Measurements from ENCODE around the gene NRTN.

The NRTN gene

DNA sequence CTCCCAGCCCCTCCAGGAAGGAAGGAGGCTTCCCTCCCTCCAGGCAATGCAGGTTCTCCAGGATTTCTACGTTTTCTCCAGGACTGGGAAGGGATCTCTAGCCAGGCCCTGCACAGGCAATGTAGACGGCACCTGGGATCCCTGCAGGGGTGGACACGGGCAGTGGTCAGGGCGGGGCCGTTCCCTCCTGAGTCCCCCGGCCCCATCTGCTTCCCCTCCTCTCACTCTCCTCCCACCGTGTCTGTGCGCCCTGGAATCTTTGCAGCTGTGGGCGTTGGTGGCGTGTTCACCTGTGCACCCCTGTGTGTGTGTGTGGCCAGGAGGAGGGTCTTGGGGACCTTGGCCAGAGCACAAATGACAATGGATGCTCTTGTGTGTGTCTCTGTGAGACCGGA, 10.0 kb downstream of the NRTN start:
- DNase-seq (ENCODE audit: low read depth in 2 of 2): no peak

DNA sequence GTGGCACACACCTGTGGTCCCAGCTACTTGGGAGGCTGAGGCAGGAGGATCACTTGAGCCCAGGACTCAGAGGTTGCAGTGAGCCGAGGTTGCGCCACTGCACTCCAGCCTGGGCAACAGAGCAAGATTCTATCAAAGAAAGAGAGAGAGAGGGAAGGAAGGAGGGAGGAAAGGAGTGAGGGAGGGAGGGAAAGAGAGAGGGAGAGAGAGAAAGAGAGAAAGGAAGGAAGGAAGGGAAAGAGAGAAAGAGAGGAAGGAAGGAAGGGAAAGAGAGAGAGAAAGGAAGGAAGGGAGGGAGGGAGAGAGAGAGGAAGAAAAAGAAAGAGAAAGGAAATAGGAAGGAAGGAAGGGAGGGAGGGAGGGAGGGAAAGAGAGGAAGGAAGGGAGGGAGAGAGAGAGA, 12.4 kb downstream of the NRTN start:
- no peak for DNase-seq (ENCODE audit: low read depth in 2 of 2)

DNA sequence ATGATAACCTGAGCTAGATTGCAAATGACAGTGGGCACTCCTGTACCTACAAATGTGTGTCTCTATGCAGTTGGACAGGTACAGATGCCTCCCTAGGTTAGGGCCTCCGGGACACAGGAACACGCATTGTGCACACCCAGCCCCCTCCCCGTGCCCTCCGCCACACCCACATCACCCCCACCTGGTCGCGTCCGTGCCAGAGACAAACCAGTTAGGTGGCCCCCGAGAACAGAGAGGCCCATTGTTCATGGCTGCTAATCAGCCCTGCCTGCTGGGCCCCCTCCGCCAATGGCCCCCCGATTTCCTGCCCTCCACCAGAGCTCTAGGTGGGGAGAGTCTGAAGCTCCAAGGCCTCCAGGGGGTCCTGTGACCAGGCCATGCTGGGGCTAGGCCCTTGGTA, 13.7 kb downstream of the NRTN start:
- no peak for DNase-seq (ENCODE audit: low read depth in 2 of 2)

DNA sequence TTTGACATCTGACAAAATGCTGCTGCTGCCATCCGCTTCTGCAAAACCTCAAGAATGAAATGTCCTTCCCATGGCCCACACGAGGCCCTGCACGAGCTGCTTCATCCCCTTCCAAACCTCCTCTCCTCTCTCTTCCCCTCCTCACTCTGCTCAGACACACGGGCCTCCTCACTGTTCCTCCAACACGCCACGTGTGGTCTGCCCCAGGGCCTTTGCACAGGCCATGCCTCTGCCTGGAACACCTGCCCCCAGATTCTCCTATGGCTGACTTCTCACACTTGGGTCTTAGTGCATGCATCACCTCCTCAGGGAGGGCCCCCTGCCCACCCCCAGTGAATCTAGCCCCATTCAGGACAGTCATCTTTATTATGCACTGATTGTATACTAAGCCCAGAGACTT, 15.9 kb downstream of the NRTN start:
- no peak for DNase-seq (ENCODE audit: low read depth in 2 of 2)

DNA sequence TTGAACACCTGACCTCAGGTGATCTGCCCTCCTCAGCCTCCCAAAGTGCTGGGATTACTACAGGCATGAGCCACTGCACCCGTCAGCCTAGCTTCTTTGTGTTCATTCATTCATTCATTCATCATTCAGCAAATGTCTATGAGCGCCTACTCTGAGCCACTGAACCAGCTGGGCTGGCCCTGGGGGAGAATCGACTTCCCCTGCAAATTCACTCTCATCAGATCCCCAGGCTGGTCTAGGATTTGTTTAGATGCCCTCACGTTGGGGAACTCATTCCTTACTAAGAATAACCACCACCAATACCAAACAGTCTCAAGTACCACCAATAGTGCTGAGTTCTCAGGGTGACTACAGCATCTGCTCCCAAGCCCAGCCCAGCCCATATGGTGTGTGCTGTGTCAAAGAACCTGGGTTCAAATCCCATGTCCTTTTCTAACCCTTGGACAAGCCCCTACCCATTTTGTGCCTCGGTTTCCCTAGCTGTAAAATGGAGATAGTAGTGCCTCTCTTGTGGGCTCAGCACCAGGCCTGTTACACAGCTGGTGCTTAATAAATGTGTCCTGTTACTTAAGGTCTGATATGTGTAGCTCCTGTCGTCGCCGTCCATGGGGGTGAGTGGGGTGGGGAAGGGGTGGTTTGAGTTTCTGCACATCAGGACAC, 16.8 kb downstream of the NRTN start:
- no peak for DNase-seq (ENCODE audit: low read depth in 2 of 2)

DNA sequence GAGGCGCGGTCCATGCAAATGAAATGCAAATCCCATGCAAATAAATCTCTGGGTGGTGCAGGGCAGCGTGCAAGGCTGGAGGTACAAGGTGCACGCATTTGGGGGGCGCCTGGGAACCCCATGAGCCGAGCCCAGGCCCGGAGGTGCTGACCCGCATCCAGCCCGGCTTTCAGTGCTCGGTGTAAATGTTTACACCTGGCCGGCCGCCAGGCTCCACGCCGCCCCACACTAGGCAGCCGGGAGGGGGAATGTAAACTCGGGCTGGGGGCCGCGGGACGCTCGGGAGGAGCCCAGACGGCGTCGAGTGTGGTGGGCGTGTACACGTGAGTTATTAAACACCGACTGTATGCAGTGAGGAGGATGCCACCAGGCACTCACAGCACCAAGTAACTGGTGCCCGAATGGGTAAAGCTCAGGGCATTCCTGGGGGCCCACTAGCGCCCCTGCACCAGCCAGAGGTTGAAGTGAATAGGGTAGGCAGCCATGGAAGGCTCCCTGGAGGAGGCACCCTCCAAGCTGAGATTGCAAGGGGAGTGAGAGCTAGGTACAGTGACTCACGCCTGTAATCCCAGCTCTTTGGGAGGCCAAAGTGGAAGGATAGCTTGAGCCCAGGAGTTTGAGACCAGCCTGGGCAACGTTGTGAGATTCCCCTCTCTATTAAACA, 17.4 kb downstream of the NRTN start:
- DNase-seq (ENCODE audit: low read depth in 2 of 2): no peak

DNA sequence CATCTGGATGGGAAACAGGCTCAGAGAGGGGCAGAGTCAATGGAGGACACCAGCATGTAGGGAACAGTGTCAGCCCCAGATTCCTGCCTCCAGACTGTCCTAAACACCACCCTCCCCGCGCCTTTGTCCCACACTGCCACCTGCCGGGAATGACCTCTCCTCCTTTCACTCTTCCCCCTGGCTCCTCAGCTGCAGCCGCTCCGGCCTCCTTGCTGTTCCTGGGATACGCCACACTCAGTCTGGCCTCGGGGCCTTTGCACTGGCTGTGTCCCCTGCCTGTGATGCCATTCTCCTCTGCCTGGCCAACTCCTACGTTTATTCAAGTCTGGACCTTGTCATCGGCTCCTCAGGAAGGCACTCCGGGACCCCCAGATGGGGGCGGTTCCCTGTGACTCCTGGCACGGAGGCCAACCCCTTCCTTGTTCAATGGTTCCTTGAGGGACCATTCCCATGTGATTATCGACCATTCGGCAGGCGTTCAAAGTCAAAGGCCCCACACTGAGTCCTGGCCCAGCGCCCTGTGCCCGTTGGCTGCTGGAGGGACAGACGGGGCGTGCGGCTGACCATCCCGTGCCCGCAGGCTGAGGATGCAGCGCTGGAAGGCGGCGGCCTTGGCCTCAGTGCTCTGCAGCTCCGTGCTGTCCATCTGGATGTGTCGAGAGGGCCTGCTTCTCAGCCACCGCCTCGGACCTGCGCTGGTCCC, 18.9 kb downstream of the NRTN start:
- DNase-seq (ENCODE audit: low read depth in 2 of 2): no peak

DNA sequence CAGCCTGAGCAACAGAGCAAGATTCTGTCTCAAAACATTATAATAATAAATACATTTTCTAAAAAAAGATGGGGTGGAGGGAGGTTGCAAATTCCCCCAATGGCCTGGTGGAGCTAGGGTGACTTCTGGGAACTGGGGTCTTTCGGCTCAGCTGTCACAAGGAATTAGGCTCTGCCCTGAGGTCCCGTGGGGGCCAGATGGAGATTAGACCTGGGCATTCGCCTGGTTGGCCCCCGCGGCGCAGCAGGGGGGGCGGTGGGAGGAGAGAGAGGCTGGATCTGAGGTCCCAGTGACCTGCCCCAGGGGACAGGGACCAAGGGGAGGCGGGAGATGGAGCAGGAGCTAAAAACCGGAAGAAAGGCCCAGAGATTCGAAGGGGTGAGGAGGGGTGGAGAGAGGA, 19.9 kb downstream of the NRTN start:
- DNase-seq (ENCODE audit: low read depth in 2 of 2): no peak

DNA sequence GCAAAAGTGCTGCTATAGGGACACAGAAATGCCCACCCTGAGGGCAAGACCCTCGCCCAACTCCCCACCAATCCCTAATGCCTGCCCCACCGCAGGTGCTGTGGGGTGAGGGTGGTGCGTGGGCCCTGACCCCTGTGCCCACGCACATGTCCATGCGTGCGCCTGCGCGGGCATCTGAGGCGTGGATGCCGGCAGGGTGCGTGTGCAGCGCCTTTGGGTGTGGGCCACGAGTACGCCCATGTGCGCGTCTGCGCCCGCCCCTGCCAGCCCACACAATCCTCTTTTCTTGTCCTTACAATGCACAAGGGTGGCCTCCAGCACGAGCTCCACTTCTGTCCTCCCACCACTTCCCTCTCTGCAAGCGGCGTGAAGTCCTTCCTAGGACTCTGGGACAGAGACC, 20.3 kb downstream of the NRTN start:
- DNase-seq (ENCODE audit: low read depth in 2 of 2): no peak

DNA sequence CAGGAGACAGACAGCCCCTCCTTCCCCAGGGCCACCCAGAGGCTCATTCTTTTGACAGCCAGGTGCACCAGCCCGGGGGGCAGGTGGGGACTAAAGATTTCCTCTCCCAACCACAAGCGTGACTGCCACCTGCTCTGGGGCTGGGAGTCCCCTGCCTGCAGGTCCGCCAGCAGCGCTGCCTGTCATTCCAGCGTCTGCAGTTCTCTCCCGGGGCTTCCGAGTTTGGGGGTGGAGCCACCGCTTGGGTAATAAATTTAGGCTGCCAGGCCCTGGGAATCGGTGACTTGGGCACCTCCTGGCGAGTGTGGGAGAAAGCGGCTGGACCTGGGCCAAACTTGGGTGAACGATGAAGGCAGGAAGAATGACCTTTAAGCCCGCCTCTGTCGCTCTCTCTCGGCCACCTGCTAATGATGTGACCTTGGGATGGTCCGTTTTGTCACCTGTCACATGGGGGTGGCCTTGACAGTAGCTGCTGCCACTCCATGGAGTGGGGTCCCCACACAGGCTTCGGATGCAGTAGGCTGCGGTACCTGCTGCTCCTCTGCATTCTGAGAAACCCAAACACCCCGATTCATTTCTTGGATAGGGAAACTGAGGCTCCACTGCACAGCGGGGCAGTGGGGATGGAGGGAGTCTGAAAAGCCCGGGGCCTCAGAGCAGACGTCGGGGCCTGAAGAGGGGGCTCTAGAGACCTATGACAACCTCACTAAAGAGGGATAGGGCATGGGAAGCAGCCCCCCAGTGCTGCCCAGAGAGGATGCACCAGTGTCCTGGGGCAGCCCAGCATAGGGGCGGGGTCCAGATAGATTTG, 21.9 kb downstream of the NRTN start:
- DNase-seq (ENCODE audit: low read depth in 2 of 2): no peak

DNA sequence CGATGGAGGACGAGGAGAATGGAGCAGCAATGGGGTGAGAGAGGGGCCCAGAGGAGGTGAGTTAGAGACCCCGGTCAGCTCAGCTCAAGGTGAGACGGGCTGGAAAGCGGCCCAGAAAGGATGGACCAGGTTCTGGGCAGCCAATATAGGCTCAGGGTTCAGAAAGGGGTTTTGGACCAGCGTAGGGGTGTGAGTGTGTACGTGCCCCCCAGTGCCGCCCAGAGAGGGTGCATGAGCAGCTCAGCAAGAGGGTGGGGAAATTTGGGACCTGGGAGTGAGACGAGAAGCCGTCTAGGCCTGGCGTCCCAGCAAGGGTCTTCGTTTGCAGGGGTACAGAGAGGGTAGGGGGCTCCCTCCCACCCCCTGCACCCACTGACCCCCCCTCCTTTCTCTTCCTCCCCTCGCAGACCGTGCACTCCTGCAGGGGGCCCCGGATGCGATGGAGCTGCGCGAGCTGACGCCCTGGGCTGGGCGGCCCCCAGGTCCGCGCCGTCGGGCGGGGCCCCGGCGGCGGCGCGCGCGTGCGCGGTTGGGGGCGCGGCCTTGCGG, 22.5 kb downstream of the NRTN start:
- DNase-seq (ENCODE audit: low read depth in 2 of 2): no peak

DNA sequence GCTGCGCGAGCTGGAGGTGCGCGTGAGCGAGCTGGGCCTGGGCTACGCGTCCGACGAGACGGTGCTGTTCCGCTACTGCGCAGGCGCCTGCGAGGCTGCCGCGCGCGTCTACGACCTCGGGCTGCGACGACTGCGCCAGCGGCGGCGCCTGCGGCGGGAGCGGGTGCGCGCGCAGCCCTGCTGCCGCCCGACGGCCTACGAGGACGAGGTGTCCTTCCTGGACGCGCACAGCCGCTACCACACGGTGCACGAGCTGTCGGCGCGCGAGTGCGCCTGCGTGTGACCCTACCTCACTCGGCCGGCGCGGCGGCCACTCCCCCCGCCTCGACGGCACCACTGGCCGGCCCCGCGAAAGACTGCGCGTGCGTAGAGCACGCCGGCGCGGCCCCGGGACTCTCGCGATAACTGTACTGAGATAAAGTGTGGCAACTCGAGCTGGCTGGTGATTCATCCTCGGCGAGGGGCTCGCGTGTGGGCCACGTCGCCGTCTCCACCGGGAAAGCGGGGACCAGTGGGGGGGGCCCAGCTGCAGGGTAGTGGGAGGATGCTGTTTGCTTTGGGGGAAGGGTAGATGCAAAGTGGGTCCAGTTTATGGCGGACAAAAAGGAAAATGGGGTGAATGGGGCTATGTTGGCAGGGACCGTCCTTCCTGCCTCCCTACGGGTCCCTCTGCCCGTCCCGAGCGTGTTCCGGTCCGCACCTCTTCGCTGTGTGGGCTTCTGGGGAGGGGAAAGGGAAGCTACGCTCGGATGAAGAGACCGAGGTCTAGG, 23.2 kb downstream of the NRTN start:
- peak; percentile 93 to 97 for DNase-seq (ENCODE audit: low read depth in 2 of 2)

DNA sequence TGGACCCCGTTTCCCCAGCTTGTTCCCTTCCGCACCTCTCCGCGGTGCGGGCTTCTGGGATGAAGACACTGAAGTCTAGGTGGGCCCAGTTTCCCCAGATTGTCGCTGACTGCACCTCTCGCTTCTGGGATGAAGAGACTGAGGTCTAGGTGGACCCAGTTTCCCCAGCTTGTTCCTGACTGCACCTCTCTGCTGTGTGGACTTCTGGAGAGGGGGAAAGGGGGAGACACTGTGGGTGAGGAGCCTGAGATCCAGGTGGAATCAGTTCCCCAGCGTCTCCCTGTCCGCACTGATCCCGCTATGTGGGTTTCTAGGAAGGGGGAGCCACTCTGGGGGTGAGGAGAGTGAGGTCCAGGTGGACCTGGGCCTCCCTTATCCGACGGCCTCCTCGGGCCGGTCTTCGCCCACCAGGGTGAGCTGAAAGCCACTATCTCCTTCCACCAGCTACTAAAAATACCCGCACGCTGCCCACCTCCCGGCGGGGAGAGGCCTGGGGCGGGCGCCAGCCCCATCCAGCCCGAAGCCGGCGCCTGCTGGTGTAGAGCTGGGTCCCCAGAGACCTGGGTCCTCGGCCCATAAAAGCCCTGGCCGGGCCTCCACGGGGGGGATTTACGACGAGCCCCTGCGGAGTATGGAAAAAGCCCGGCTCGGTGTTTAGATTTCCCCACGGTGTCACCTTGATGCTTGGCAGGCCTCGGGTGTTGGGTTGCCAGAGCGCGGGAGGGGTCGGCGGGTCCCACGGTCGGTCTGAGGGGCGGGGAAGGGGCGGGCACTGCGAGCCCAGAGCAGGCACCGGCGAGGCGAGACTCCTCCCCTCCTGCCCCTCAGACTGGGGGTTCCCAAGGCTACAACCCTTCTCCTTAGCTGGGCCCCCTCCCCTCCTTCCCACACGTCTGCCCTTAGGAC, 24.0 kb downstream of the NRTN start:
- peak in 1 of 2 donors; percentile 32 for DNase-seq (ENCODE audit: low read depth in 2 of 2)

DNA sequence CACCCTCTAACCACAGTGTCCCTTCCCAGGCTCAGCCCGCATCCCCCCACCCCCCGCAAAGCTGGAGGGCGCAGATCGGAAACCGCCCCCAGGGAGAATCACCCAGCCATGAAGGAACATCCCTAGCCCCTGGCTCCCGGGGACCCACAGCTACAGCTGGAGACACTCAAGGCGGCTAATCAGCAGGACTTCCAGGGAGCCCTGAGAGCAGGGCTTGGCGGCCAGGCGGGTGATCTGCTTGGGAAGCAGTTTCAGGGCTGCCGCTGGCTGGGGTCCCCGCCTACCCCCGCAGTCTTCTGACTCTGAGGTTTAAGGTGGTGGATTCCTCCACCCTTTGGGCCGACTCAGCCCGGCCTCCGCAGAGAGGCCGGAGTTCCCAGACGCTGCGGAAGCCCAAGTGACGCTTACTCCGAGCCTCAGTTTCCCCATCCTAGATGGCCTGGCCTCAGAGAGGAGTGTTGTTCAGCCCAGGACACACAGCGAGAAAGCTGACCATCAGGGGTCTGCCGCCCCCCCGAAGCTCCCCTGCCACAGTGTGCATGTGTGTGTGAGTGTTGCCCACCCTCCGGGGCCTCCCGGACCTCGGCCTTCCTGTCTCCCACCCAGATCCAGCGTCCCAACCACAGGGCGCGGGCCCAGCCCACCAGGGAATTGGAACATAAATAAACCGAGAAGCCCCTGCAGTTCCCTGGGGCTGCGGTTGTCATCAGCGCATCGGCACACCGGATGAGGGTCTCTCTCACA, 24.9 kb downstream of the NRTN start:
- DNase-seq (ENCODE audit: low read depth in 2 of 2): no peak

DNA sequence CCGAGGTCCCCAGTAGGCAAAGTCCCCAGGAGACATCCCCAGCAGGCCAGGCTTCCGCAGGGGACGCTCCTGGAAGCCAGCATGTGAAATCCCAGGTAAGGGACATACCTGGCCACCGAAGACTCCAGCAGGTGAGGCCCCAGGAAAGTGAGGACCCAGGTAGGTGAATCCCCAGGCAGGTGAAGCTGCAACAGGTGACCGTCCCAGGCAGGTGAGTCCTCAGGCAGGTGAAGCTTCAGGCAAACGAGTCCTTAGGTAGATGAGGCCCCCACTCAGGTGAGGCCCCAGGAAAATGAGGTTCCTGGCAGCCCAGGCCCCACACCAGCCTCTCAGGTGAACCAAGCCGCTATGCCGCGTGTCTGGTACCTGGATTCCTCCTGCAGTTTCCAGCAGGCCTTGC, 26.3 kb downstream of the NRTN start:
- DNase-seq (ENCODE audit: low read depth in 2 of 2): no peak

DNA sequence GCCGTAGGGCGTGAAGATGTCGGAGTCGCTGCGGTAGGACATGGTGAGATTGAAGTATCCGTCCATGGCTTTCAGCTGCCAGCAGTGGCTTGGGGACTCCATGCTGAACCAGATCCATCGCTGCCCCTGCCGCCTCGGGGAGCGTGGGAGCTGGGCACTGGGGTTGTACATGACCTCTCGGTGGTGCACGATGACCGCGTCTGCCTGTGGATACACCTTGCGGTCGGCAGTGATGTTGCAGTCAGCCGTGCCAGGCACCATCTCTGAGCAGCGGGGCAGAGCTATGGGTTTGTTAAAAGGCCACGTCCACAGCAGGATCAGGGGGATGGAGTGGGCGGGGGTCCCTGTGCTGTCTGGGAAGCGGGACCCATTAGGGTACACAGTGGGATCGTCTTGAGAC, 27.2 kb downstream of the NRTN start:
- no peak for DNase-seq (ENCODE audit: low read depth in 2 of 2)

DNA sequence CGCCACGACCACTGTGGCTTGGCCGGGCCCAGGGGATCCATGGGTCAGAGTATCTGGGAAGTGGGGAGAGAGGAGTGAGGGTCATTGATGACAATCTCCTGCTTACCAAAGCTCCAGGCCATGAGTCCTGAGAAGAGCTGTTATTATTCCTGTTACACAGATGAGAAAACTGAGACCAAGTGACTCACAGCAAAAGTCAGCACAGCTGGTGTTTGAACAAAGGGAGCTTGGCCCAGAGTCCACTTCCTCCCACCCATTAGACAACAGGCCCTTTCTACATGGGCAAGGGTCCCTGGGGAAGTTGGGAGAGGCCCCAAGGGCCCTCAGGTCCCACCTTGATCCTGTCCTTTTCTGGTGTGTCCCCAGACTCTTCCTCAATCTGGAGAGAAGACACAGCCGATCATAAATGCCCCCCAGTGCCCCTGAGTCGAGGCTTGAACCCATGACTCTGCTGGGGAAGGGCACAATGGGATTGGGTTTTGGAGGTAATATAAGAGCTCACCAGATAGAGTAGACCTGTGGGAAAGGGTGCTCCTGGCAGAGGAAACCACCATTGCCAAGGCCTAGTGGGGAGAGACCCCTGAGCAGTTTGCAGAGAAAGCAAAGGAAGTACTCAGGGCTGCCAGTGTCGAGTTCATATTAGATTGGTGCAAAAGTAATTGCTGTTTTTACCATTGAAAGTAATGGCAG, 27.8 kb downstream of the NRTN start:
- DNase-seq (ENCODE audit: low read depth in 2 of 2): no peak

DNA sequence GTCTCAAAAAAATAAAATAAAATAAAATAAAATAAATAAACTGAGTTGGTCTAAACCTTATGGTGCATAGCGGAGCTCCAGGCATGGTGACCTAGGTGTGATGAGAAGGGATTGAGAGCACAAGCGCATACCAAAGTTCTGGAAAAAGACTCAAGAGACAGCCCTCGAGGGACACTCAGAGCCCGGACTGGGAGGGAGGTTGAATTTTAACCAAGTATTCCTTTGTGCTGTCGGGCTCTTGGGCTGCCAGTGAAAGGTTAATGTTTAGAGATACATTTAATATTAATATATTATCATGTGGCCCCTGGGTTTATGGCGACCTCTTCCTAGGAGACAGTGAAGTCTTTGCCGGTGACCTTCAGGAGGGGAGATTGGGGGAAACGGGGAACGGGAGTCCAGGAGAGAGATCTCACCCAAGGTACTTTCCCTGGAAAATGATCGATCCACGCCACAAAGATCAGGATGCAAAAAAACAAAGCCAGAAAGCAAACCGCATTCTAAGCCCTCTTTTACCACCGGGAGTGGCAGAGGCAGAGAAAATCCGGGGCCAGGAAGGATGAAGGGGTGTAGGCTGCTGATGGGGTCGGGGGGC, 33.0 kb downstream of the NRTN start:
- no peak for DNase-seq (ENCODE audit: low read depth in 2 of 2)
